ENCODE results near the gene GAS1.
A peak's percentile ranks its signal among the peaks of the same experiment; 100 is the strongest.

Gene GAS1

GRCh38 chr9:86947146-86948073 lies at the start of gene GAS1:
GAS1 (minus strand) TSS chr9:86947506; CDS start chr9:86946779, 727 bp downstream.
- DNase-seq (ENCODE audit: low spot score) = peak; percentile 78

- DNase-seq (ENCODE audit: low spot score) = no peak
Measured at GRCh38 chr9:86994231-86994630, 46.9 kb upstream of the GAS1 start.

- no peak for DNase-seq (ENCODE audit: low spot score)
Measured at GRCh38 chr9:86993830-86994229, 46.5 kb upstream of the GAS1 start.

- DNase-seq (ENCODE audit: low spot score) = no peak
Measured at GRCh38 chr9:86991077-86991476, 43.8 kb upstream of the GAS1 start.

GRCh38 chr9:86990290-86990689 lies 43.0 kb upstream of the GAS1 start:
- no peak for DNase-seq (ENCODE audit: low spot score)

- DNase-seq (ENCODE audit: low spot score) = no peak
Measured at GRCh38 chr9:86987900-86988299, 40.6 kb upstream of the GAS1 start.

GRCh38 chr9:86985132-86985647 lies 37.9 kb upstream of the GAS1 start:
- DNase-seq (ENCODE audit: low spot score) = no peak

- no peak for DNase-seq (ENCODE audit: low spot score)
Measured at GRCh38 chr9:86983620-86984259, 36.4 kb upstream of the GAS1 start.

- DNase-seq (ENCODE audit: low spot score) = no peak
Measured at GRCh38 chr9:86983249-86983619, 35.9 kb upstream of the GAS1 start.

- no peak for DNase-seq (ENCODE audit: low spot score)
Measured at GRCh38 chr9:86980802-86981201, 33.5 kb upstream of the GAS1 start.

GRCh38 chr9:86979657-86980056 lies 32.4 kb upstream of the GAS1 start:
- no peak for DNase-seq (ENCODE audit: low spot score)

- no peak for DNase-seq (ENCODE audit: low spot score)
Measured at GRCh38 chr9:86978922-86979474, 31.7 kb upstream of the GAS1 start.

- no peak for DNase-seq (ENCODE audit: low spot score)
Measured at GRCh38 chr9:86978413-86978812, 31.1 kb upstream of the GAS1 start.

GRCh38 chr9:86977205-86977835 lies 30.0 kb upstream of the GAS1 start:
- DNase-seq (ENCODE audit: low spot score) = no peak

GRCh38 chr9:86975606-86976005 lies 28.3 kb upstream of the GAS1 start:
- no peak for DNase-seq (ENCODE audit: low spot score)

GRCh38 chr9:86975036-86975435 lies 27.7 kb upstream of the GAS1 start:
- DNase-seq (ENCODE audit: low spot score) = no peak

GRCh38 chr9:86974421-86974820 lies 27.1 kb upstream of the GAS1 start:
- no peak for DNase-seq (ENCODE audit: low spot score)

- no peak for DNase-seq (ENCODE audit: low spot score)
Measured at GRCh38 chr9:86971742-86972141, 24.4 kb upstream of the GAS1 start.

GRCh38 chr9:86968258-86968920 lies 21.1 kb upstream of the GAS1 start:
- DNase-seq (ENCODE audit: low spot score) = no peak

GRCh38 chr9:86966852-86967511 lies 19.7 kb upstream of the GAS1 start:
- DNase-seq (ENCODE audit: low spot score) = no peak

GRCh38 chr9:86965636-86966395 lies 18.5 kb upstream of the GAS1 start:
- DNase-seq (ENCODE audit: low spot score) = no peak

Data from kidney capillary endothelial cell (primary cell).